ENCODE results near the gene CLEC2A.
"Not testable (repeated sequence)": the region's sequence is repeated elsewhere in the genome, so short reads cannot be mapped to it uniquely, and the experiment has no call there.

The CLEC2A gene

DNA sequence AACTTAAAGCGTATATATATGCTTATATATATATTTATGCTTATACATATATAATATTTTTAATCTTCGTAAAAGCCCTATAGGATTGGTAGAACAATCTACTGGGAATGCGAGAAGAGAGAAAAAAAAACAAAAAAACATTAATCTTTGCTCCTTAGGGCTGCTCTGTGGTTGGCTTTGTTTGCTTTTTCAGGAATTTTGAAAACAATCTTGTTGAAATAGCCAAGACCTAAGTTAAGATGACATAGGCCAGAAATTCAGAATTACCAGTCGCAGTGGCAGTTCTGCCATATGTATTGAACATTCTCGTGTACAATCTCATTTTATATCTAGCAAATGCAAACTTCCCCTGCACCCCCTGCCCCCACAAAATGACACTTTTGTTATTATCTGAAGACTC lies 50.2 kb downstream of the CLEC2A start:
- ChIA-PET CTCF (interaction anchor here (0.6 kb wide), 1 partner anchor 9 kb away, joined by 3 read pairs; no protein-coding TSS in a partner anchor), POLR2A (ENCODE audit: low non-redundant PET) (no interaction called here)
- DNase-seq (ENCODE audit: low spot score), result no peak
- H3K27ac ChIP-seq, result no peak overlapping the region
- TF ChIP-seq, protein P1, sequence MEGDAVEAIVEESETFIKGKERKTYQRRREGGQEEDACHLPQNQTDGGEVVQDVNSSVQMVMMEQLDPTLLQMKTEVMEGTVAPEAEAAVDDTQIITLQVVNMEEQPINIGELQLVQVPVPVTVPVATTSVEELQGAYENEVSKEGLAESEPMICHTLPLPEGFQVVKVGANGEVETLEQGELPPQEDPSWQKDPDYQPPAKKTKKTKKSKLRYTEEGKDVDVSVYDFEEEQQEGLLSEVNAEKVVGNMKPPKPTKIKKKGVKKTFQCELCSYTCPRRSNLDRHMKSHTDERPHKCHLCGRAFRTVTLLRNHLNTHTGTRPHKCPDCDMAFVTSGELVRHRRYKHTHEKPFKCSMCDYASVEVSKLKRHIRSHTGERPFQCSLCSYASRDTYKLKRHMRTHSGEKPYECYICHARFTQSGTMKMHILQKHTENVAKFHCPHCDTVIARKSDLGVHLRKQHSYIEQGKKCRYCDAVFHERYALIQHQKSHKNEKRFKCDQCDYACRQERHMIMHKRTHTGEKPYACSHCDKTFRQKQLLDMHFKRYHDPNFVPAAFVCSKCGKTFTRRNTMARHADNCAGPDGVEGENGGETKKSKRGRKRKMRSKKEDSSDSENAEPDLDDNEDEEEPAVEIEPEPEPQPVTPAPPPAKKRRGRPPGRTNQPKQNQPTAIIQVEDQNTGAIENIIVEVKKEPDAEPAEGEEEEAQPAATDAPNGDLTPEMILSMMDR (conservative IDR thresholded peaks at IDR 0.05; ENCODE audit: low read depth), result no peak

DNA sequence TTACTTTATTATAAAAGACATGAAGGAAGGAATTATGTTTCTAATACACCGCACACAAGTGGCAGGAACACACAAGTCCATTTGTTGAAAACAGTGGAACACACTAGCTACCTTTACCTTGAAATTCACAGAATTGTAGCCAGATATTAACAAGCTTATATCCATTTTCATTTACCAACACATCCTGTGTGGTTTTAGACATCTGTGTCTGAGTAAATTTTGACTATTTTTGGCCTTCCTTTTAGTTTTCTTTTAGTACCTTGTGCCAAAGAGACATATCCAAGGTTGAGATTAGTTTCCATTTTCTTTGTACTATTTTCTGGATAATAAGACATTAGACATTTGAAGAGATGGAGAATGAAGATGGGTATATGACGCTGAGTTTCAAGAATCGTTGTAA lies 50.9 kb downstream of the CLEC2A start, which contains the start of gene KLRF2:
KLRF2 (plus strand) TSS at position 244 of the 400 bp plus-strand sequence; CDS start at position 351, 107 bp downstream.
- H3K27ac ChIP-seq, result no peak within 1 kb of the TSS
- ChIA-PET CTCF (interaction anchor here (0.6 kb wide), 1 partner anchor 43 kb away, joined by 4 read pairs; no protein-coding TSS in a partner anchor), POLR2A (ENCODE audit: low non-redundant PET) (no interaction called here)
- DNase-seq (ENCODE audit: low spot score), result no peak
- TF ChIP-seq, protein P1 (conservative IDR thresholded peaks at IDR 0.05; ENCODE audit: low read depth), result no peak

DNA sequence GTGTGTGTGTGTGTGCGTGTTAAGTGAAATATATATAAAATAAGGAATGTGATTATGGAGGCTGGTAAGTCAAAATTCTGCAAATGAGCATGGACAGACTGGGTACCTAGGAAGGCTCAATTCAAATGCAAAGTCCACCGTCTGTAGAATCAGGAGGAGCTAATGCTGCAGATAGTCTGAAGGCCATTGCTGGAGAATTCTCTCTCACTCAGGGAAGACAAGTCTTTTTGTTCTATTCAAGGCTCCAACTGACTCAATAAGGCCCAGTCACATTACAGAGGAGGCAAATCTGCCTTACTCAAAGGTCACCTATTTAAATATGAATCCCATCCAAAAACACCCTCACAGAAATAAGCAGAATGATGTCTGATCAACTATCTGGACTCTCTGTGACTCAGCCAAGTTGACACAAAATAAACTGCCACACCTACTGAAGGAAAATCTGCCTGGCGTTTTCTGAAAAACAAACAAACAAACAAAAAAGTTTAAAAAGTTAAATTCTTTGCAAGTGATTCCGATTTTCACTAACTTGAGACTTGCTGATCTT lies 51.6 kb downstream of the CLEC2A start:
- TF ChIP-seq, protein P1 (conservative IDR thresholded peaks at IDR 0.05; ENCODE audit: low read depth), result no peak
- ChIA-PET CTCF (no interaction called here), POLR2A (ENCODE audit: low non-redundant PET) (no interaction called here)
- DNase-seq (ENCODE audit: low spot score), result no peak
- no peak overlapping the region for H3K27ac ChIP-seq

DNA sequence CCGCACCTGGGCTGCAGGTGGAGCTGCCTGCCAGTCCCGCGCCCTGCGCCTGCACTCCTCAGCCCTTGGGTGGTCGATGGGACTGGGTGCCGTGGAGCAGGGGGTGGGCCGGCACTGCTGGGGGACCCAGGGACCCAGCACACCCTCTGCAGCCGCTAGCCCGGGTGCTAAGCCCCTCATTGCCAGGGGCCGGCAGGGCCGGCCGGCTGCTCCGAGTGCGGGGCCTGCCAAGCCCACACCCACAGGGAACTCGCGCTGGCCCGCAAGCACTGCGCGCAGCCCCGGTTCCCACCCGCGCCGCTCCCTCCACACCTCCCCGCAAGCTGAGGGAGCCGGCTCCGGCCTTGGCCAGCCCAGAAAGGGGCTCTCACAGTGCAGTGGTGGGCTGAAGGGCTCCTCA lies 56.0 kb downstream of the CLEC2A start:
- POLR2A ChIA-PET (ENCODE audit: low non-redundant PET); CTCF ChIA-PET; DNase-seq (ENCODE audit: low spot score); H3K27ac ChIP-seq: not testable (repeated sequence)

DNA sequence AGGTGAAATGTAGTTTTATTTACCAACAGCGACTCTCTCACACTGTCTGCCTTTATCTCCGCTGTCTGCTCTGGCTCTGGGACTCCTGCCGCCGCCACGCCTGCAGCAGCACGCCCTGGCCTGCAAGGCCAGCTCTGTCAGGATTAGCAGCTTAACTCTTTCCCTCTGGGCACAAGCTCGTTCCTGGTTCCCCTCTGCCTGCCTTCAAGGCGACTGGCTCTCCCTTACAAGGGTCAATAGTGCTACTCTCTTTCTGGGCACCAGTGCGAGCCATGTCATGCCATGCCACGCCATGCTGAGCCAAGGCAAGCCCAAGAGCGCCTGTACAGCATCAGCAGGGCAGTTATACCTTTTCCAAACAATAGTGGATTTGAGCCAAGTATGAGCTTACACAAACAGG lies 59.4 kb downstream of the CLEC2A start:
- TF ChIP-seq, protein P1 (conservative IDR thresholded peaks at IDR 0.05; ENCODE audit: low read depth), result no peak

DNA sequence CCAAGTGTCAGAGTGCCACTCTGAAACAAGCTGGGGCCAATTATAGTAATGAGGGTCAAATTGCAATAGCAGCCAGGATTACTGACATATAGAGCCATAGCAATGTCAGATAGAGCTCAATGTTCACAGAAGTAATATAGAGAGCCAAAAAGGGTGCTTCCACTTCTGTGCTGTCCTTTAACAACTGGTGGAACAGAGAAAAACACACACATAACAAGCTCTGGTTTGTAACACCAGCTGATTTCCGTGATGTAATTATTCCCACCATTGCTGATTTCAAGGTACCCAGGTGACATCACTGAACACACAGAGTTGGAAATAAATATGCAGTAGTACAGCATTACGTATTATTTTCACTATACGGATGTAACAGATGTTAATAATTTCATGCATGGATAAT lies 60.0 kb downstream of the CLEC2A start:
- CTCF ChIA-PET, result interaction anchor here (0.6 to 0.9 kb wide), 4 partner anchors 10 to 1421 kb away, joined by 3 to 5 read pairs (median 4); no protein-coding TSS in a partner anchor
- peak overlapping the region; percentile 77 for H3K27ac ChIP-seq
- no peak for DNase-seq (ENCODE audit: low spot score)
- TF ChIP-seq, protein P1 (conservative IDR thresholded peaks at IDR 0.05; ENCODE audit: low read depth), result no peak
- POLR2A ChIA-PET (ENCODE audit: low non-redundant PET), result no interaction called here

More for the DNA sequence above, 59.4 kb downstream of the CLEC2A start:
- ChIA-PET POLR2A (ENCODE audit: low non-redundant PET) (no interaction called here), CTCF (interaction anchor here (0.7 to 0.9 kb wide), 2 partner anchors 10 to 59 kb away, joined by 3 read pairs; no protein-coding TSS in a partner anchor)
- H3K27ac ChIP-seq, result peak overlapping the region; percentile 77
- DNase-seq (ENCODE audit: low spot score), result peak; percentile 24

DNA sequence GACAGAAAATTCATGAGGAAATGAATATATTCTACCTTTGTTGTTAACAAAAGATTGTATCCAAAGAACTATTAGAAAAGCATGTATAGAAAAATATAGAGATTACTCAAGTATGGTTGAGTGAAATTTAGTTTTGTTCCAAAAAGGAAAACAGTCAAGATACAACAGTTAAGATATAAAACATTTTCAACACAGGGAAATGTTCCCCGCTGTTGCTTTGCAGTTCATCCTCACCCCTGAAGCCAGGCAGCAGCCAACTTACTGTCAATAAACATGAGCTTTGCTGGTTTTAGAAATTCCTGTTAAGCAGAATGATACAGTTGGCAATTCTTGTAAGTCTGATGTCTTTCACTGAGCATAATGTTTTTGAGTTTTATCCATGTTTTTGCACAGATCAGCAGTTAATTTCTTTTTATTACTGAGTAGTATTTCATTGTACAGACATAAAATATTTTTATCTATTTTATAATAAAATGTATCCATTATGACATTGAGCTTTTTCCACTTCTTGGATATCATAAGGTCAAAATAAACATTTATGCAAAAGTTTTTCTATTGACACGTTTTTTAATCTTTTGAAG lies 61.8 kb downstream of the CLEC2A start:
- H3K27ac ChIP-seq, result no peak overlapping the region
- TF ChIP-seq, protein P1 (conservative IDR thresholded peaks at IDR 0.05; ENCODE audit: low read depth), result no peak
- ChIA-PET CTCF (interaction anchor here (0.7 kb wide), 1 partner anchor 492 kb away, joined by 3 read pairs; no protein-coding TSS in a partner anchor), POLR2A (ENCODE audit: low non-redundant PET) (no interaction called here)
- DNase-seq (ENCODE audit: low spot score), result no peak

Measured in RWPE1 (cell line).